MCF 10A (cell line): ENCODE measurements around the gene FLRT2. TPM values are rescaled to one million over a fixed set of nuclear protein-coding genes. Genes with fewer than 3 reads are reported as not detected.

Source experiments
- Bru-seq: library from RNA; stranded (reverse); fragments of 400-500 nt; gene quantifications from one replicate; lab custom pipeline; 2021; lab: Mats Ljungman, UMichigan
- BruChase-seq, 2 experiments: library from RNA; stranded (reverse); fragments of 400-500 nt; gene quantifications; one replicate each; lab custom pipeline; 2021; lab: Mats Ljungman, UMichigan
- BruUV-seq: library from RNA; stranded (reverse); fragments of 400-500 nt; replicated peaks from 2 replicates; lab custom pipeline; 2021; lab: Mats Ljungman, UMichigan
- CTCF ChIA-PET: fragments of 300-600 bp; sonication (Branson Sonifier 250); formaldehyde crosslinking; extraction: SDS; loops from one replicate; lab custom pipeline; 2021; ENCODE audit warnings: antibody characterized with exemption, inconsistent platforms; lab: Yijun Ruan, JAX
- POLR2A ChIA-PET: fragments of 300-600, 350-650 bp; sonication (Branson Sonifier 250); formaldehyde crosslinking; extraction: SDS; loops from one replicate; lab custom pipeline; 2020; ENCODE audit warnings: antibody characterized with exemption, inconsistent platforms; lab: Yijun Ruan, JAX
- DNase-seq: peaks from one replicate; pipeline ENCODE4 v3.0.0-alpha.2; 2018; ENCODE audit not compliant: unreplicated experiment
- H3K27ac Mint-ChIP-seq: one replicate; pipeline ENCODE4 v1.8.0; 2022; ENCODE audit warnings: mild to moderate bottlenecking, low read depth, mixed read lengths; ENCODE audit not compliant: unreplicated experiment
- H3K27me3 Mint-ChIP-seq: one replicate; pipeline ENCODE4 v1.8.0; 2022; ENCODE audit warnings: mixed read lengths; ENCODE audit not compliant: insufficient read depth, unreplicated experiment
- H3K36me3 Mint-ChIP-seq: one replicate; pipeline ENCODE4 v1.8.0; 2022; ENCODE audit warnings: mild to moderate bottlenecking, moderate library complexity, mixed read lengths; ENCODE audit not compliant: insufficient read depth, unreplicated experiment
- H3K4me1 Mint-ChIP-seq: one replicate; pipeline ENCODE4 v1.8.0; 2022; ENCODE audit warnings: mixed read lengths; ENCODE audit not compliant: insufficient read depth, unreplicated experiment
- H3K4me3 Mint-ChIP-seq: one replicate; pipeline ENCODE4 v1.8.0; 2022; ENCODE audit warnings: mild to moderate bottlenecking, moderate library complexity, mixed read lengths; ENCODE audit not compliant: unreplicated experiment
- H3K9me3 Mint-ChIP-seq: one replicate; pipeline ENCODE4 v1.8.0; 2022; ENCODE audit warnings: mixed read lengths; ENCODE audit not compliant: unreplicated experiment
- intact Hi-C: fragments of 100-400 bp; cut with micrococcal nuclease; formaldehyde crosslinking; loops from 2 replicates; pipeline ENCODE4 v1.14.1; 2022
- long read RNA-seq: library from polyadenylated mRNA; stranded (forward); transcript quantifications from one replicate; pipeline ENCODE4 v2.0.0, GENCODE V29; 2022
- total RNA-seq: library from RNA; stranded (reverse); gene quantifications from 2 replicates; pipeline ENCODE4 v1.2.3, GENCODE V29; 2022
- TF ChIP-seq, protein P1 (sequence below): fragments of 200-600 bp; IDR thresholded peaks from one replicate; pipeline ENCODE4 v1.8.0; 2022; ENCODE audit warnings: antibody characterized with exemption, mild to moderate bottlenecking; ENCODE audit not compliant: unreplicated experiment

FLRT2 gene, protein sequence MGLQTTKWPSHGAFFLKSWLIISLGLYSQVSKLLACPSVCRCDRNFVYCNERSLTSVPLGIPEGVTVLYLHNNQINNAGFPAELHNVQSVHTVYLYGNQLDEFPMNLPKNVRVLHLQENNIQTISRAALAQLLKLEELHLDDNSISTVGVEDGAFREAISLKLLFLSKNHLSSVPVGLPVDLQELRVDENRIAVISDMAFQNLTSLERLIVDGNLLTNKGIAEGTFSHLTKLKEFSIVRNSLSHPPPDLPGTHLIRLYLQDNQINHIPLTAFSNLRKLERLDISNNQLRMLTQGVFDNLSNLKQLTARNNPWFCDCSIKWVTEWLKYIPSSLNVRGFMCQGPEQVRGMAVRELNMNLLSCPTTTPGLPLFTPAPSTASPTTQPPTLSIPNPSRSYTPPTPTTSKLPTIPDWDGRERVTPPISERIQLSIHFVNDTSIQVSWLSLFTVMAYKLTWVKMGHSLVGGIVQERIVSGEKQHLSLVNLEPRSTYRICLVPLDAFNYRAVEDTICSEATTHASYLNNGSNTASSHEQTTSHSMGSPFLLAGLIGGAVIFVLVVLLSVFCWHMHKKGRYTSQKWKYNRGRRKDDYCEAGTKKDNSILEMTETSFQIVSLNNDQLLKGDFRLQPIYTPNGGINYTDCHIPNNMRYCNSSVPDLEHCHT
- 153 and 204 TPM in 2 replicates for total RNA-seq
- percentile 97 among the genes with signal in this experiment for Bru-seq, nascent RNA
- BruChase-seq, experiment 1, labeled RNA remaining after a 6-hour chase: percentile 95 among the genes with signal in this experiment
- BruChase-seq, experiment 2, labeled RNA remaining after a 2-hour chase: percentile 95 among the genes with signal in this experiment
- long read RNA-seq, full-length matches to known transcripts: 13 of 68 reads
- long read RNA-seq, partial matches to known transcripts: 1 of 68 reads
- long read RNA-seq, other reads (novel, unspliced or antisense): 54 of 68 reads

DNA sequence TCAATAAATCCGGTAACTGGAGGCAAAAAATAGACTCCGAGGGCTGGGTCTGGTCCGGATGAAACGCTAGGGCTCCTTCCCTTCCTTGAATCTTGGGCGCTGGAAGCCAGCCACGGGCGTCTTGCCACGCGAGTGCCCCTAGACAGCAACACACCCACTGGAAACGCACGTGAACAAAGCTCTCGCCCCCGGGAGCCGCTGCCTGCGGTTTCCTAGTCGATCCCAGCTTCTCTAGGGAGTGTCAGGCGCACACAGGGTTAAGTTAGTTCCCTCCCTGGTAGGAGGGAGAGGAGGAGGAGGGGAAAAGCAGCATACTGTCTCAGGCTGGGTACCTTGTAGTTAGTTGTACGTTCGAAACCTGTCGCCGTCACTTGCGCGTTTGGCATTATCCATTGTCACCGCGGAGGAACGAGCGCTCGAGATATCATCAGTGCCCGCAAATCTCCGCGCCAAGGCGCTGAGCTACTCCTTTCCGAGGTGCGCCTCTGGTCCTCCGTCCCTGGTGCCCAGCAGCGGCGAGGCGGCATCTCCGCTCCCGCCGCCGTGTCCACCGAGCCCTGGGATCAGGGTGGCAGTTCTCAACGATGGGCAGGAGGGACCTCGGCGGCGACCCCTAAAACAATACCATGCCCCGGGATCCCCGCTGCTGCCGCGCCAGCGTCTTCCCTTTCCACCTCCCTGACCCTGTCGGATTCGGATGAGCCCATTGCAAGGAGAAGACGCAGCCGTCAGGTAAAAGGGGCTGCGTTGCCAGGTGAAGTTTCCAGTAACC is at the start of gene FLRT2:
Gene FLRT2, plus strand, starts transcription at position 342 of the 772 bp plus-strand sequence. CDS start 91,371 bp downstream, outside the sequence.
- peaks cover 32% of the 10 kb centered on the region for H3K4me1 Mint-ChIP-seq
- H3K27ac Mint-ChIP-seq: peak within 1 kb of the TSS; percentile 73
- intact Hi-C loops: loop anchor here (5.0 to 10.0 kb wide), 7 partner anchors 82 to 1523 kb away; no protein-coding TSS in a partner anchor
- no peaks in the 10 kb centered on the region for H3K9me3 Mint-ChIP-seq
- DNase-seq: peak; percentile 72
- TF ChIP-seq, protein P1, sequence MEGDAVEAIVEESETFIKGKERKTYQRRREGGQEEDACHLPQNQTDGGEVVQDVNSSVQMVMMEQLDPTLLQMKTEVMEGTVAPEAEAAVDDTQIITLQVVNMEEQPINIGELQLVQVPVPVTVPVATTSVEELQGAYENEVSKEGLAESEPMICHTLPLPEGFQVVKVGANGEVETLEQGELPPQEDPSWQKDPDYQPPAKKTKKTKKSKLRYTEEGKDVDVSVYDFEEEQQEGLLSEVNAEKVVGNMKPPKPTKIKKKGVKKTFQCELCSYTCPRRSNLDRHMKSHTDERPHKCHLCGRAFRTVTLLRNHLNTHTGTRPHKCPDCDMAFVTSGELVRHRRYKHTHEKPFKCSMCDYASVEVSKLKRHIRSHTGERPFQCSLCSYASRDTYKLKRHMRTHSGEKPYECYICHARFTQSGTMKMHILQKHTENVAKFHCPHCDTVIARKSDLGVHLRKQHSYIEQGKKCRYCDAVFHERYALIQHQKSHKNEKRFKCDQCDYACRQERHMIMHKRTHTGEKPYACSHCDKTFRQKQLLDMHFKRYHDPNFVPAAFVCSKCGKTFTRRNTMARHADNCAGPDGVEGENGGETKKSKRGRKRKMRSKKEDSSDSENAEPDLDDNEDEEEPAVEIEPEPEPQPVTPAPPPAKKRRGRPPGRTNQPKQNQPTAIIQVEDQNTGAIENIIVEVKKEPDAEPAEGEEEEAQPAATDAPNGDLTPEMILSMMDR: no peak
- no peaks in the 10 kb centered on the region for H3K36me3 Mint-ChIP-seq
- no peaks in the 10 kb centered on the region for H3K27me3 Mint-ChIP-seq
- ChIA-PET POLR2A (interaction anchor here (0.6 to 7.3 kb wide), 25 partner anchors 13 to 1617 kb away, joined by 3 to 60 read pairs (median 4); no protein-coding TSS in a partner anchor), CTCF (interaction anchor here (0.6 to 2.3 kb wide), 20 partner anchors 12 to 1542 kb away, joined by 3 to 10 read pairs (median 3); no protein-coding TSS in a partner anchor)
- peak within 1 kb of the TSS; percentile 86 for H3K4me3 Mint-ChIP-seq
- BruUV-seq: TSS peak; percentile 42

- CTCF ChIA-PET: interaction anchor here (0.7 kb wide), 2 partner anchors 15 to 83 kb away, joined by 3 to 5 read pairs; no protein-coding TSS in a partner anchor
- intact Hi-C loops: no loop called here
- no peak overlapping the region for H3K27ac Mint-ChIP-seq
- no peaks in the 10 kb centered on the region for H3K9me3 Mint-ChIP-seq
- DNase-seq: no peak
- no peaks in the 10 kb centered on the region for H3K36me3 Mint-ChIP-seq
- no peaks in the 10 kb centered on the region for H3K27me3 Mint-ChIP-seq
- H3K4me1 Mint-ChIP-seq: no peaks in the 10 kb centered on the region
- TF ChIP-seq, protein P1: no peak
- no TSS peak for BruUV-seq
- POLR2A ChIA-PET: no interaction called here
- H3K4me3 Mint-ChIP-seq: no peak overlapping the region
Measured at GRCh38 chr14:85481471-85481870, 48.5 kb upstream of the FLRT2 start.

DNA sequence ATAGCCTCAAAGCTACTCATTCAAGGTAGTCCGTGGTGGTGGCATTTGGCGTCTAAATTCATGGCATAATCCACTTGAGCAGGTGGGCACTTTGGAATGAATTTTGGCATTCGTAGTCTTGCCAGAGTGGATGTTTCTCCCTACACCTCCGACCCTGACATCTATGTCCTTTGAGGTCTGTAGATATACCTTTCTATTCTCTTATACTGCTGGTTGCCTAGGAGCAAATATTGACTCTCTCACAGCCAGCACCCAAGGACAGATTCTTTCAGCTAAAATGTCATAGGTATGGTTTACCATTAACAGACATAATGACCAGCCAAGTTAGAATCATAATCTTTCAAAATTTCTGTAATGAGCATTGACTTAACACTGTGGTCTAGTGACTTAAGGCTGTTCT is 47.4 kb upstream of the FLRT2 start:
- no peaks in the 10 kb centered on the region for H3K36me3 Mint-ChIP-seq
- H3K4me3 Mint-ChIP-seq: no peak overlapping the region
- no peaks in the 10 kb centered on the region for H3K9me3 Mint-ChIP-seq
- BruUV-seq: no TSS peak
- DNase-seq: no peak
- TF ChIP-seq, protein P1: no peak
- POLR2A ChIA-PET: no interaction called here
- CTCF ChIA-PET: no interaction called here
- intact Hi-C loops: no loop called here
- H3K27me3 Mint-ChIP-seq: no peaks in the 10 kb centered on the region
- no peaks in the 10 kb centered on the region for H3K4me1 Mint-ChIP-seq
- no peak overlapping the region for H3K27ac Mint-ChIP-seq
